ENCODE data around the gene SYN1. TPM values are rescaled to one million over a fixed set of nuclear protein-coding genes. Genes with fewer than 3 reads are reported as not detected.
"Not testable (repeated sequence)": the region's sequence is repeated elsewhere in the genome, so short reads cannot be mapped to it uniquely, and the experiment has no call there.

SYN1 gene
- polyA plus RNA-seq, 4 donors = 5.9 to 8.1 (median 6.5) TPM

DNA sequence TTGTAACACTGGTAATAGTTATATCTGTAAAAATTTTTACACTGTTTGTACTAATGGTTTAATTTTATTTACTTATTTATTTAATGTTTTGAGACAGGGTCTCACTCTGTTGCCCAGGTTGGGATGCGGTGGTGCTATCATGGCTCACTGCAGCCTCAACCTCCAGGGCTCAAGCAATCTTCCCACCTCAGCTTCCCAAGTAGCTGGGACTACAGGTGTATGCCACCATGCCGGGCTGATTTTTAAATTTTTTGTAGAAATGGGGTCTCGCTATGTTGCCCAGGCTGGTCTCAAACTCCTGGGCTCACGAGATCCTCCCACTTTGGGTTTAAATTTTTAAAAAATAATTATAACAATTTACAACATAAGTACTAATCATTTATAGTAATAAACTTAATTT lies 16.5 kb downstream of the SYN1 start:
- not testable (repeated sequence) for DNase-seq (ENCODE audit: low read depth in 4 of 4, low spot score in 3 of 4)

DNA sequence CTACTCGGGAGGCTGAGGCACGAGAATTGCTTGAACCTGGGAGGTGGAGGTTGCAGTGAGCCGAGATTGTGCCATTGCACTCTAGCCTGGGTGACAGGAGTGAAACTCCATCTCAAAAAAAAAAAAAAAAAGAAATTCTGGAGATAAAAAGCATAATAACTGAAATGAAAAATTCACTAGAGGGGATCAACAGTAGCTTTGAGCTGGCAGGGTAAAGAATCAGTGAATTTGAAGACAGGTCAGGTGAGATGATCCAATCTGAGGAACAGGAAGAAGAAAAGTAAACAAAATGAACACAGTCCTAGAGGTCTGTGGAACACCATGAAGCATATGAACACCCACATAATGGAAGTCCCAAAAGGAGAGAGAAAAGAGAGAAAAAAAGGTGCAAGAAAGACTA lies 22.4 kb downstream of the SYN1 start:
- no peak for DNase-seq (ENCODE audit: low read depth in 4 of 4, low spot score in 3 of 4)

DNA sequence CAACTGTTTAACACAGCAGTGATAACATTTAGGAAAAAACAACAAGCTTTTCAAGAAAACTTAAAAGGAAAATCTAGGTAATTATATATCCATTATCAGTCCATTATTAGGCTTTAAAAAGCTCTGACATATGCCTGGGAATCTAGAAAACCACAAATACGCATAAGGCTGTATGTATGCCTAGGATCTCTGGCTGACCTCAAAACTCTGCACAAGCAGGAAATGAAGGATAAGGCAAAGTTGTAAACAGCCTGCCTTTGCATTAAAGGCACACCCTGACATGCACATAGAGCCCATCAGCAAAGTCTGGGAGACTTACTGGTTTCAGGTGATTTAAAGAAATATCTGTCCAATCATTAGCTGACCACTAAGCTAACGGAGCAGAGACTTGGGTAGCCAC lies 23.4 kb downstream of the SYN1 start:
- DNase-seq (ENCODE audit: low read depth in 4 of 4, low spot score in 3 of 4) = no peak

DNA sequence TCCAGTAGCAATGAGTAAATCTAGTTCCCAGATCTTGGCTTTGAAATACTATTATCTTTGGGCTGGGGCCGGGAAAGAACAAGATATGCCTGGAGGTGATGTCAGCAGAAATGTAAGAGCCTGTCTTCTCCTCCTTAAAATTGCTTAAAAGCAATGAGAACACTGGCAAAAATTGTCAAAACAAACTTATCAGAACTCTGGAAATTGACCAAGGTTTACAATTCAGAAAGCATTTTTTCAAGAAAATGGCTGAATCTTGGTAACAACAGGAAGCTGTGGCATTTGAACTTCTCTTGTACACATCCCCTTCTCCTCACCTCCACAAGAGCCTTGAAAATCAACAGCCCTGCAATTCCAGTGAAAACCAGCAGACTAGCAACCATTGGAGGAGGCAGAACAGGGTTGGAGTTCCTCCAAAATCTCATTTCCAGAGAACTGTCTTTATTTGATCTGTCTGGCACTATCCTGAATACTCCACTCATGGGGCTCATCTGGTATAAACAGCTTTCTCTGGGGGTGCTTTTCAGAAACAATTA lies 23.9 kb downstream of the SYN1 start:
- no peak for DNase-seq (ENCODE audit: low read depth in 4 of 4, low spot score in 3 of 4)

DNA sequence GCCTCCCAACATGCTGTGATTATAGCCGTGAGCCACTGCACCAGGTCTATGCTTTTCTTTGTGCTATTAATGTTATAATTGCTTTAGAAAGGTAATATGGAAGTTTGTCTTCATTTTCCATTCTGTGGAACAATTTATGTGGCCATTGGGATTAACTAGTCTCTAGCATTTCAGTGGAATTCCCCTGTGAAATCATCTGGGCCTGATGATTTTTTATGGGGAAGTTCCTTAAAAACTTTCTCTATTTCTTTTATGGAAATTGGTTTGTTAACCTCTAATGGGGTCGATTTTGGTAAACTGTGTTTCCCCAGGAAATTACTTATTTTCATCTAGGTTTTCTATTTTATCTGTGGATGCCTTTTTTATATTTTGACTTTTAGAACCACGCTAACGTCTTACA lies 26.1 kb downstream of the SYN1 start:
- DNase-seq (ENCODE audit: low read depth in 4 of 4, low spot score in 3 of 4) = no peak

DNA sequence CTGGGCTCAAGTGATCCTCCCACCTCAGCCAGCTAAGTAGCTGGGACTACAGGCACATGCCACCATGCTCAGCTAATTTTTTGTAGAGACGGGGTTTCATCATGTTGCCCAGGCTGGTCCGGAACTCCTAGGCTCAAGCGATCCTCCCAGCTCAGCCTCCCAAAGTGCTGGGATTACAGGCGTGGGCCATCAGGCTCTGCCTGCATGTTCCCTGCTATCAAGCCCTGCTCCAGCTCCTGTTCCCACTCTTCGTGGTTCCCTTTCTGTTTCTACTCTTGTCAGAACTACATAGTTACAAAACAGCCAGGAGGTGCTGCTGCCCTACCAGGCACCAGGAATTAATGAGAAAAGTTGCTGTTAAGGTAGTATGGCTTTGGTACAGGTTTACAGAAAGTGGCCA lies 28.7 kb downstream of the SYN1 start:
- DNase-seq (ENCODE audit: low read depth in 4 of 4, low spot score in 3 of 4) = no peak

DNA sequence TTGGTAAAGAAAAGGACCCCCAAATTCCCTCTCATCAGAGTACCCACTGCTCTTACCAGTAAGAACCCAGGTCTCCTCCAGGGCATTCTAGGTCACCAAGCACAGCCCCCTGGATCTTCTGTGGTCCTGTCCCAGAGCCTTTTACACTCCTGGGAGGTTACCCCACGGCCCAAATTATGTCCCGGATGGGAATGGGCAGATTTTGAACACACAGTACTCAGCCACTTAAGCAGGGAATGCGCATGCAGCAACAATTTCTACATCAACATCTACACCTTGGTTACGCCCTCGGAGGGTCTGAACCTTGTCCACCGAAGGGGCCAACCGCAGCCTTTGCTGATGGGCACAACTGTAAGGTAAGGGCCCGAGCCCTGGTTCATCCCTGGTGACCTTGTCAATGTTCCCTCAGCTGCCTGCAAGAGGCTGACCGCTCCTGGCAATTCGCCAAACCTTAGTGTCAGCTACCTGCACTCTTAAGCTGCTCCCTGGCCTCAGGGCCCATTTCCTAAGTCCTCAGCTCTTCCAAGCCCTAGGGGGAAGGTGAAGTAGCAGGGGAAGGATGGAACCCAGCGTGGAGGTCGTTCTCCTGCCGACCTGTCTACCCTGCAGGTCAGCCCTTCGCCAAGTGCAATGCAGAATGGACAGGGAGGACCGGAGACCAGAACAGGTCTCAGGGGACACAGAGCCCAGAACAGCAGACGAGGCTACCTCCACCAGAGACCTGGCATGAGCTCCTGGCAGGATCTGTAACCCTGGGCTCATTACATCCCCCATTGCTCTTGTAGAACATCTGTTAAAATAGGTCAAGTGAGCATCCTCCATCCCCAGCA lies 31.5 kb downstream of the SYN1 start:
- no peak for DNase-seq (ENCODE audit: low read depth in 4 of 4, low spot score in 3 of 4)

DNA sequence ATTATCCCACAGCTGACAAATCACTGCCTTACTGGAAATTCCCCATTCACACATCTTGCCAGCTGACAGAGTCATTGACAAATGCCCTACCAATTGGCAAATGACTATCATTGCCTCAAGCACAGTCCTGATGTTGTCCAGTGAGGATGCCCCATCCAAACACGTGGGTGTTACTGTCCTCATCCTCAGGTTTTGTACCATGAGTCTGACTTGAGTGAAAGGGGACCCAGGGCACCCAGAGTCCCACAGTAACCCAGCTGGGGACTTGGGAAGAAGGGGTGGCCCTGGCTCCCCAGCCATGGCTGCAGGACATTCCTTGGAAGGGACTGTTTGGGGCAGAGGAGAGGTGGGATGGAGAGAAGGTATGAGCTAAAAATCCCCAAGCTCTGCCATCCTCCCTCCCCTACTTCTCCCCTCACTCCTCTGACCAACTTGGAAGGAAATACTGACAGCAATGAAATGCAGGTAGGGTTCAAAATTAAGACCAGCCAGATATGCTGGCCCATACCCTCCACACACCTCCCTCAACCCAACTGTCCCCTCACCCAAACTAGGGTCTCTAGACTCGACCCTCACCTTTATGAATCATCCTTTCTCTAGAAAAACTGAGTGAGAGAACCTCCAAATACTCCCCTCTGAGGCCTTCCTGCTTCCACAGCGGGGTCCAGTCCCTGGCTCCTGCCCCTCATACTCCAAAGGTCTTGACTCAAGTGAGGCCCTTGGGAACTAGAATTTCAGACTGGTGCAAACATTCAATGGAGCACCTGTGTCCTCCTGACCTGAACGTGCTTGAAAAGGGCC lies 32.4 kb downstream of the SYN1 start:
- no peak for DNase-seq (ENCODE audit: low read depth in 4 of 4, low spot score in 3 of 4)

DNA sequence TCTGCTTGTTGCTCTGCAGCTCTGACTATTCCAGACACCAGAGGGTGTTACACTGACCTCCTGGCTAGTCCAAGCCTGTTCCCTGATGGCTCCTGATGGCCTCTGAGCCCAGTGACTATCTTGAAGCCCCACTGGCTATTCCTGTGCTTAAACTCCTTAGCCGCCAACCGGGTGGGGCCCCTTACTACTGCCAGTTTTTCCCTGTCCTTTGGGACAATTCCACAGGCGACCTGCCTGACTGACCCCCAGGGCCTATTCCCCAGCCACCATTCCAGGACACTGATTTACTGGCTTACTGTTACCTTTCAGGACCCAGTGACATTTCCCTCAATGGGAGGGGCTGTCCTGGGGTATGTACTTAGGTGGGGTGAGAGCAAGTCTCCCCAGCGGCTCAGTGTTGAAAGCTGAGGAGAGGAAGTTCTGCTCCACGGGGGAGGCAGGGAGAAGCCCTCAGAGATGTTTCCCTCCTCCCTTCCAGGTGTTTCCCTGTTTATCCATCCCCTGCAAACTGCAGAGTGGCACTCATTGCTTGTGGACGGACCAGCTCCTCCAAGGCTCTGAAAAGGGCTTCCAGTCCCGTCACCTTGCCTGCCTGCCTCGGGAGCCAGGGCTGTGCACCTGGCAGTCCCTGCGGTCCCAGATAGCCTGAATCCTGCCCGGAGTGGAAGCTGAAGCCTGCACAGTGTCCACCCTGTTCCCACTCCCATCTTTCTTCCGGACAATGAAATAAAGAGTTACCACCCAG lies 33.4 kb downstream of the SYN1 start:
- DNase-seq (ENCODE audit: low read depth in 4 of 4, low spot score in 3 of 4) = no peak

DNA sequence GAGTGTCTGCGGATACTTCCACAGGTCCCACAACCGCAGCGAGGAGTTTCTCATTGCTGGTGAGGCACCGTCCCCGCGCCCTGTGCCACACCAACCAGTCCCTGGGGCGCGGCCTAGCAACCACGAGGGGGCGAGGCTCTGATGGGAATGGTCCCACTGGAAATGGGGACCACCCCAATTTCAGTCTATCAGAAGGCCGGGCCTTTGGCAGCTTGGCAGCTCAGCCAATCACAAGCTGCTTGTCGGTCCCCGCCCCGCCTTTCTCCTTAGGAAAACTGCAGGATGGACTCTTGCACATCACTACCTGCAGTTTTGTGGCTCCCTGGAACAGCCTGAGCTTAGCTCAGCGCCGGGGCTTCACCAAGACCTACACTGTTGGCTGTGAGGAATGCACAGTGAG lies 34.4 kb downstream of the SYN1 start:
- no peak for DNase-seq (ENCODE audit: low read depth in 4 of 4, low spot score in 3 of 4)

DNA sequence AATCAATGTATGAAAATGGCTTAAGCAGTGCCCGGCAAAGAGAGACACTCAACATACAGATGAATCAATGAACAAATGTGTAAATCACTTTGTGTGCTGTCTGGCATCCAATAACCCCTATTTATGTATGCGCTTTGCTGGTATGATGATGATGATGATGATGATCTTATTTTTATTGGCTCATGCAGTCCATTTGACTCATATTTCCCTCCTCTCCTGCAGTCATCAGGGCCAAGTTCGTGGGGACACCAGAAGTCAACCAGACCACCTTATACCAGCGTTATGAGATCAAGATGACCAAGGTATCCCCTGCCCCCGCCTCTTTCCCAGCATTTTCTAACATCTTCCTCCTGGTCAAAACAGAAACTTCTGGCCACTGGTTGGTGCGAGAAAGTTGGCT lies 34.9 kb downstream of the SYN1 start:
- DNase-seq (ENCODE audit: low read depth in 4 of 4, low spot score in 3 of 4) = no peak

DNA sequence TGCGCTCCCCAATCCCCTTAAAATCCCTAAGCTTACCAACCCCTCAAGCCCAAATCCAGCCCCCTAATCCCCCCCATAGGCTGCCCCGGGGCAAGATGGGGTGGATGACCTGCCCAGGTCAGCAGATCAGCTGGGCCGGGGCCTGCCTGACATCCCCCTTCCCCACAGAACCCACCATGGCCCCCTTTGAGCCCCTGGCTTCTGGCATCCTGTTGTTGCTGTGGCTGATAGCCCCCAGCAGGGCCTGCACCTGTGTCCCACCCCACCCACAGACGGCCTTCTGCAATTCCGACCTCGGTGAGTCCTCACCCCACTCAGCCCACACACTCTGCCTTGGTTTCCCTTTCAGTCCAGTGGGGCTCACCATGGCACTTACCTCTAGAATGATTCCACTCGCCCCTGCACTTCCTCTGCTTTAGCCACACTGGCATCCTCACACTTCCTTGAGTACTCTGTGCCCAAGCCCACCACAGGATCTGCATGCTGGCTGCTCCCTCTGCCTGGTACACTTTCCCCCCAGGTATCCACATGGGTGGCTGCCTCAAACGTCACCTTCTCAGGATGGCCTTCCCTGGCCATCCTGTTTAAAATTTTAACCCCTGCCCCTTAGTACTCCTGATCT lies 36.3 kb downstream of the SYN1 start:
- no peak for DNase-seq (ENCODE audit: low read depth in 4 of 4, low spot score in 3 of 4)

DNA sequence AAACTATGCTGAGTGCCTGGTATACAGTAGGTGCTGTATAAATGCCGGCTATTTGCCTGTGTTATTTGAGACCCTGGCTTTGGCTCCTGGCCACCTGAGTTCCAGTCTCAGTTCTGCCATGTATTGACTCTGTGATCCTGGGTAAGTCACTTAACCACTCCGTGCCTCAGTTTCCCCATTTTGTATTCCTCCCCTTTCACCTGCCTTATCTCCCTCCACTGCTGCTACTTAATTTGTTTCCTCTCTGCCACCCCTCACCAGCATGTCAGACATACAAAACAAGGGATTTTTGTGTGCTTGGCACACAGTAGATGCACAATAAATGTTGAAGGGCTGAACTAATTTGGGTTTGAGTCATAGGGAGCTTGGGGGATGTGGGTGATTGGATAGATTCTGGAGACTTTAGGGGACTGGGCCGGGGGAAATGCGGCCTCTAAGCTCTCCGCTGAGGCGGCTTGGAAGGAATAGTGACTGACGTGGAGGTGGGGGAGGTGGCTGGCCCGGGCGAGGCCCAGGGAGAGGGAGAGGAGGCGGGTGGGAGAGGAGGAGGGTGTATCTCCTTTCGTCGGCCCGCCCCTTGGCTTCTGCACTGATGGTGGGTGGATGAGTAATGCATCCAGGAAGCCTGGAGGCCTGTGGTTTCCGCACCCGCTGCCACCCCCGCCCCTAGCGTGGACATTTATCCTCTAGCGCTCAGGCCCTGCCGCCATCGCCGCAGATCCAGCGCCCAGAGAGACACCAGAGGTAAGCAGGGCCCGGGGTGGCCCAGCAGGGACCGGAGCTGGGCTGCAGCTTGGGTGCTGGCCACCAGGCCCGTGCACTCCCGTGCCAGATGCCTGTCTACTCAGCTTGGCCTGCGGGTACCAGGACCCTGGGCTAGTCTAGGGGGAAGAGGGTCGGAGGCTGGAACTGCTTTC lies 37.7 kb downstream of the SYN1 start, which contains the start of gene TIMP1:
Gene TIMP1 (plus strand): TSS at position 706 of the 917 bp plus-strand sequence. CDS start 980 bp downstream, outside the sequence.
- DNase-seq (ENCODE audit: low read depth in 4 of 4, low spot score in 3 of 4) = peak; percentile 29 to 63 (median 50)

DNA sequence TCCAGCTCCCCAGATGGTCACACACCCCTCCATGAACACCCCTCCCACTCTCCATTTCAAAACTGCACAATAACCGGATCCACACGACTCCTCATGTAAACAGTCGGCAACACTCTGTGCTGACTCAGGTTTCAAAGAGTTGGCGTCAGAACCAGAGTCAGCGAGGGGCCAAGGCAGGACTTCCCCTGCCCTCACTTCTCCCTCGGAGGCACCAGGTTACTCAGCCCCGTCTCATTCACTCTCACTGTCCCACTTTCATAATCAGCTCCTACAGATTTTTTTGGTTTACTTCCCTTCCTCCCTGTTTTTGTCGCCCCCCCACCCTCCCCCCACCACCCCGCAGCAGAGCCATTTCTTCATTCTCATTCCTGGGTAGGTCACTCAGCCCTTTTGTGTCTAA lies 40.1 kb downstream of the SYN1 start:
- no peak for DNase-seq (ENCODE audit: low read depth in 4 of 4, low spot score in 3 of 4)

DNA sequence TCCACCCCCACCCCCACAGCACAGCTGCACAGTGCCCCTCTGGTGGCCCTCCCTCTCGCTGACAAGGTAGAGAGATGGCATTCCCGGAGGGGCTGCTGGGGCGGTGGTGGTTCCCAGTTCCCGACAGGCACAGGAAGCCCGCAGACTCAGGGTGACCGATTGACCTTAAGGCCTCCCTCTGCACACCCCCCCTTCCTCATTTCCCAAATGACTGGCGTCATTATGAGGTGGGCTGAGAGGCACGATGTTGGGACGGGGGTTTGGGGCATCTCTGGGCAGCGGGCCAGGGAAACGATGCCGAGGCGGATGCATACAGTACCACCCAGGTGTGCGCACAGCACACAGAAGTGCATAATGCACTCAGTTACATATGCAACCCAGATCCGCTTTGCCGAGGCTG lies 41.0 kb downstream of the SYN1 start:
- no peak for DNase-seq (ENCODE audit: low read depth in 4 of 4, low spot score in 3 of 4)

DNA sequence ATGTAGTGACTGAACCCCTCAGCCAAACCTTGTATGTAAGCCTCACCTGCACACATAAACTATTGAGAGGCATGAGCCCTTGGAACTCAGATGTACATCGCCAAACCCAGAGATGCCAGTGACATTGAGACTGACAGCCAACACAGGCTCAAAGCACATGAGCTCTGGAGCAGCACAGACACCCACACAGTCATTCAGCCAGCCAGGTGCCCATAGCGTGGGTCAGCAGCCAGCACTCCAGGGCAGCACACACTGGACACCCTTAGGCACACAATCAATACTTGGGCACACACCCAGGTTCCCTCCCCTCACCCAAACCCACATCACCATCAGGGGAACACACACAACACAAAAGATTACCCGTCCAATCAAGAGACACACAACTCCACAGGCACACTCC lies 41.8 kb downstream of the SYN1 start:
- no peak for DNase-seq (ENCODE audit: low read depth in 4 of 4, low spot score in 3 of 4)

DNA sequence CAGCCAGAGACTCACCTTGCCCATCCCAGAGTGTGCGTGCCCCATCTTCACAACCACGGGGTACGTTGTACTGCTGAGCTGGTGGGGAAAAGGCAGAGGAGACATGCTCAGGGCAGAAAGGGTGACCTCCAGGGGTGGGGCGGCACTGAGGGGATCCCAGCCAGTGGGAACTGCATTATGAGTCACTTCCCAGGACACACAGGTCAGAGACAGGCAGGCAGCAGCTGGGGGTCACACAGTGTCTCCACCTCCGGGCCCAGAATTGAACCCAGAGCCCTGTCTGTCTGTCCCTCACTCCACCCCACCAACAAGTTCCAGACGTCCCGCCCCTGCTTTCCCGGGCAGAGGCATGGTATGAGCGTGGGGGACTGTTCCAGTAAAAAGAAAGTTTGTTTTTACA lies 42.2 kb downstream of the SYN1 start:
- DNase-seq (ENCODE audit: low read depth in 4 of 4, low spot score in 3 of 4) = no peak

DNA sequence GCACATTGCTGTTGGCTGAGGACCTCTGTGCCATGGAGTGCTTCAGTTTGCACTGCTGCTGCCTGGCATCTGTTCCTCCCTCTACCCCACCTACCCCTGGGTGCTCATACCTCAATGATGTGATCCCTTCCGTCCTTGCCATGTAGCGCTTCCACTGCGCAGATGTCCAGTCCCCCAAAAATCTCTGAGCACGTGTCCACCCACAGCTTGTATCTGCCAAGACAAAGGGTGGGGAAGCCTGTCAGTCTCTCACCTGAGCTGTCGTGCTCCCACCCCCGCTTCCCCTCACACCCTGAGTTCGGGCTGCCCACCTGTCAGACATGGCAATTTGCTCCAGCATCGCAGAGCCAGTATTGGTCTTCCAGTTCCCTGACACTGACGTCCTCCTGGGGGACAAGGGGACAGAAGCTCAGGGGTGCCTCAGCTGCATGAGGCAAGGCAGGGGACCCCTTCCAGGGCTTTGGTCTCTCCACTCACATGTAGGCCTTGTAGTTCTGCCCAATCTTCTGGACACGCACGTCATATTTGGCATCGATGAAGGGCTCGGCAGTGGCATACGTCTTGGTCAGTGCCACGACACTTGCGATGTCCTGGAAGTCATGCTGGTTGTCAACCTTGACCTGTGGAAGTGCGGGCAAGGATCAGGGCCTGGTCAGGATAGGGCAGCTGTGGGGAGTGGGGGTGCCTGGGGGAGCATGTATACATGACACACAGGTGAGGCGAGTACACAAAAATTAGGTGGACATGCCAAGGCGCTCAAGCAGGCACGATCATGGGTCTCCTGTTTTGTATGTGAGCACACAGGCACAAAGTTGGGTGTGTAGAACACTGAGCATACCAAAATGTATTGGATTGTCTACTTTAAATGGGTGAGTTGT lies 43.4 kb downstream of the SYN1 start:
- no peak for DNase-seq (ENCODE audit: low read depth in 4 of 4, low spot score in 3 of 4)

All from right renal pelvis (tissue), 4 donors.